NCI-H2081 treated with DMSO at 0.1 percent for 48 hours (cell line): ENCODE results near the gene SELENOP.

Source experiments
- DNase-seq: peaks from one replicate; lab custom pipeline; 2025; lab: John Stamatoyannopoulos, UW

SELENOP gene

GRCh38 chr5:42798284-42799240, 13.1 kb downstream of the SELENOP start:
- no peak for DNase-seq

- no peak for DNase-seq
Measured at GRCh38 chr5:42791151-42791550, 20.5 kb downstream of the SELENOP start.

- DNase-seq = no peak
Measured at GRCh38 chr5:42787845-42788244, 23.8 kb downstream of the SELENOP start.

- DNase-seq = no peak
Measured at GRCh38 chr5:42787073-42787472, 24.6 kb downstream of the SELENOP start.

GRCh38 chr5:42785756-42786155, 25.9 kb downstream of the SELENOP start:
- DNase-seq = no peak

- DNase-seq = no peak
Measured at GRCh38 chr5:42784132-42784531, 27.6 kb downstream of the SELENOP start.

- DNase-seq = no peak
Measured at GRCh38 chr5:42781584-42781983, 30.1 kb downstream of the SELENOP start.

GRCh38 chr5:42779083-42779482, 32.6 kb downstream of the SELENOP start:
- no peak for DNase-seq

- DNase-seq = no peak
Measured at GRCh38 chr5:42772265-42772993, 39.3 kb downstream of the SELENOP start.

GRCh38 chr5:42770003-42770402, 41.7 kb downstream of the SELENOP start:
- no peak for DNase-seq

- DNase-seq = no peak
Measured at GRCh38 chr5:42768106-42768504, 43.6 kb downstream of the SELENOP start.

GRCh38 chr5:42767491-42768105, 44.1 kb downstream of the SELENOP start:
- DNase-seq = peak; percentile 13

- no peak for DNase-seq
Measured at GRCh38 chr5:42761791-42762190, 49.9 kb downstream of the SELENOP start.

- DNase-seq = no peak
Measured at GRCh38 chr5:42760426-42760825, 51.3 kb downstream of the SELENOP start.

GRCh38 chr5:42759456-42759855, 52.2 kb downstream of the SELENOP start:
- no peak for DNase-seq

- no peak for DNase-seq
Measured at GRCh38 chr5:42756606-42757601, 54.8 kb downstream of the SELENOP start, which contains the start of gene CCDC152. Gene CCDC152, plus strand, starts transcription at chr5:42756818. Its CDS starts 2,304 bp downstream, at chr5:42759122.

GRCh38 chr5:42753099-42753498, 58.6 kb downstream of the SELENOP start:
- no peak for DNase-seq

- no peak for DNase-seq
Measured at GRCh38 chr5:42751044-42751443, 60.6 kb downstream of the SELENOP start.

- DNase-seq = no peak
Measured at GRCh38 chr5:42750507-42750906, 61.2 kb downstream of the SELENOP start.
